ENCODE results near the gene FECH. TPM values are rescaled to one million over a fixed set of nuclear protein-coding genes. Genes with fewer than 3 reads are reported as not detected.

FECH gene
- polyA plus RNA-seq, 2 of the 4 experiments (the other 2 are of a cell fraction): 41.3 to 71.2 TPM

DNA sequence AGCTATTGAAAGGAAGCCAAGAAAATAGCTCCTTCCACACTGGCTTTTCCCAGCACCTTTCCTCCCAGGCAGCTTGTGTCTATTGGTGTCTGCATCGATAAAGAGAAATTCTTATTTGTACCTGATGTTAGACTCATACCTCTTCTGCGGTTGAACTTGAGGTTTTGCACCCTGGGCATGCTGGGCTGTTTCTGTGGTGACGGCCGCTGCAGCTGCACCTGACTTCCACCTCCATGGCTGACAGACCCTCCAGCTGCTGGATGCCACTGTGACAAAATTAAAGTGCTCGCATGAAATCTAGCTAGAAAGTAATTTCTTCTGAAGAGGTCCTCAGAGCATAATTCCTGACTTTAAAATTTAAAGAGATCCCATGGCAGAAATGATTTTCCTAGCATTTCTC, 6.6 kb downstream of the FECH start:
- CTCF ChIA-PET: interaction anchor here (0.8 kb wide), 1 partner anchor 18 kb away, joined by 3 read pairs; no protein-coding TSS in a partner anchor
- no peak for TF ChIP-seq FOSL2 (IDR thresholded peaks at IDR 0.05)
- TF ChIP-seq FOSL2 (CRISPR knock-in tag; IDR thresholded peaks at IDR 0.05): no peak
- TF ChIP-seq NR3C1 (IDR thresholded peaks at IDR 0.05): no peak
- TF ChIP-seq, protein P1, sequence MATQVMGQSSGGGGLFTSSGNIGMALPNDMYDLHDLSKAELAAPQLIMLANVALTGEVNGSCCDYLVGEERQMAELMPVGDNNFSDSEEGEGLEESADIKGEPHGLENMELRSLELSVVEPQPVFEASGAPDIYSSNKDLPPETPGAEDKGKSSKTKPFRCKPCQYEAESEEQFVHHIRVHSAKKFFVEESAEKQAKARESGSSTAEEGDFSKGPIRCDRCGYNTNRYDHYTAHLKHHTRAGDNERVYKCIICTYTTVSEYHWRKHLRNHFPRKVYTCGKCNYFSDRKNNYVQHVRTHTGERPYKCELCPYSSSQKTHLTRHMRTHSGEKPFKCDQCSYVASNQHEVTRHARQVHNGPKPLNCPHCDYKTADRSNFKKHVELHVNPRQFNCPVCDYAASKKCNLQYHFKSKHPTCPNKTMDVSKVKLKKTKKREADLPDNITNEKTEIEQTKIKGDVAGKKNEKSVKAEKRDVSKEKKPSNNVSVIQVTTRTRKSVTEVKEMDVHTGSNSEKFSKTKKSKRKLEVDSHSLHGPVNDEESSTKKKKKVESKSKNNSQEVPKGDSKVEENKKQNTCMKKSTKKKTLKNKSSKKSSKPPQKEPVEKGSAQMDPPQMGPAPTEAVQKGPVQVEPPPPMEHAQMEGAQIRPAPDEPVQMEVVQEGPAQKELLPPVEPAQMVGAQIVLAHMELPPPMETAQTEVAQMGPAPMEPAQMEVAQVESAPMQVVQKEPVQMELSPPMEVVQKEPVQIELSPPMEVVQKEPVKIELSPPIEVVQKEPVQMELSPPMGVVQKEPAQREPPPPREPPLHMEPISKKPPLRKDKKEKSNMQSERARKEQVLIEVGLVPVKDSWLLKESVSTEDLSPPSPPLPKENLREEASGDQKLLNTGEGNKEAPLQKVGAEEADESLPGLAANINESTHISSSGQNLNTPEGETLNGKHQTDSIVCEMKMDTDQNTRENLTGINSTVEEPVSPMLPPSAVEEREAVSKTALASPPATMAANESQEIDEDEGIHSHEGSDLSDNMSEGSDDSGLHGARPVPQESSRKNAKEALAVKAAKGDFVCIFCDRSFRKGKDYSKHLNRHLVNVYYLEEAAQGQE (IDR thresholded peaks at IDR 0.05): no peak
- no peak for TF ChIP-seq JUN (IDR thresholded peaks at IDR 0.05)
- no peak for TF ChIP-seq HOXB5 (CRISPR knock-in tag; IDR thresholded peaks at IDR 0.05)
- TF ChIP-seq CHD4 (IDR thresholded peaks at IDR 0.05; ENCODE audit: borderline replicate concordance): no peak
- TF ChIP-seq EP300 (IDR thresholded peaks at IDR 0.05): no peak
- TF ChIP-seq RCOR1 (IDR thresholded peaks at IDR 0.05; ENCODE audit: low read depth, low read length): no peak
- TF ChIP-seq, protein P2, sequence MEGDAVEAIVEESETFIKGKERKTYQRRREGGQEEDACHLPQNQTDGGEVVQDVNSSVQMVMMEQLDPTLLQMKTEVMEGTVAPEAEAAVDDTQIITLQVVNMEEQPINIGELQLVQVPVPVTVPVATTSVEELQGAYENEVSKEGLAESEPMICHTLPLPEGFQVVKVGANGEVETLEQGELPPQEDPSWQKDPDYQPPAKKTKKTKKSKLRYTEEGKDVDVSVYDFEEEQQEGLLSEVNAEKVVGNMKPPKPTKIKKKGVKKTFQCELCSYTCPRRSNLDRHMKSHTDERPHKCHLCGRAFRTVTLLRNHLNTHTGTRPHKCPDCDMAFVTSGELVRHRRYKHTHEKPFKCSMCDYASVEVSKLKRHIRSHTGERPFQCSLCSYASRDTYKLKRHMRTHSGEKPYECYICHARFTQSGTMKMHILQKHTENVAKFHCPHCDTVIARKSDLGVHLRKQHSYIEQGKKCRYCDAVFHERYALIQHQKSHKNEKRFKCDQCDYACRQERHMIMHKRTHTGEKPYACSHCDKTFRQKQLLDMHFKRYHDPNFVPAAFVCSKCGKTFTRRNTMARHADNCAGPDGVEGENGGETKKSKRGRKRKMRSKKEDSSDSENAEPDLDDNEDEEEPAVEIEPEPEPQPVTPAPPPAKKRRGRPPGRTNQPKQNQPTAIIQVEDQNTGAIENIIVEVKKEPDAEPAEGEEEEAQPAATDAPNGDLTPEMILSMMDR (IDR thresholded peaks at IDR 0.05): no peak
- TF ChIP-seq MYC (IDR thresholded peaks at IDR 0.05; ENCODE audit: borderline replicate concordance, low read length): no peak
- TF ChIP-seq HEYL (CRISPR knock-in tag; IDR thresholded peaks at IDR 0.05): no peak
- TF ChIP-seq, protein P3, sequence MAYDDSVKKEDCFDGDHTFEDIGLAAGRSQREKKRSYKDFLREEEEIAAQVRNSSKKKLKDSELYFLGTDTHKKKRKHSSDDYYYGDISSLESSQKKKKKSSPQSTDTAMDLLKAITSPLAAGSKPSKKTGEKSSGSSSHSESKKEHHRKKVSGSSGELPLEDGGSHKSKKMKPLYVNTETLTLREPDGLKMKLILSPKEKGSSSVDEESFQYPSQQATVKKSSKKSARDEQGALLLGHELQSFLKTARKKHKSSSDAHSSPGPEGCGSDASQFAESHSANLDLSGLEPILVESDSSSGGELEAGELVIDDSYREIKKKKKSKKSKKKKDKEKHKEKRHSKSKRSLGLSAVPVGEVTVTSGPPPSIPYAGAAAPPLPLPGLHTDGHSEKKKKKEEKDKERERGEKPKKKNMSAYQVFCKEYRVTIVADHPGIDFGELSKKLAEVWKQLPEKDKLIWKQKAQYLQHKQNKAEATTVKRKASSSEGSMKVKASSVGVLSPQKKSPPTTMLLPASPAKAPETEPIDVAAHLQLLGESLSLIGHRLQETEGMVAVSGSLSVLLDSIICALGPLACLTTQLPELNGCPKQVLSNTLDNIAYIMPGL (CRISPR knock-in tag; IDR thresholded peaks at IDR 0.05; ENCODE audit: borderline replicate concordance): no peak
- H3K9me3 ChIP-seq: no peaks in the 10 kb centered on the region
- DNase-seq (ENCODE audit: low read depth in 1 of 2, low spot score in 1 of 2) (no peak), FAIRE-seq (no peak), ATAC-seq (no peak)
- 96% methylated on average over 5 of the region's 5 CpGs for WGBS (ENCODE audit: missing lambda C conversion rate)
- H3K4me2 ChIP-seq: no peak overlapping the region
- peaks cover 5% of the 10 kb centered on the region; the same call in 2 of the 3 replicates for H3K4me1 ChIP-seq
- POLR2A ChIA-PET: no interaction called here
- H3K27ac ChIP-seq: no peak overlapping the region
- no peak overlapping the region for H3K4me3 ChIP-seq

DNA sequence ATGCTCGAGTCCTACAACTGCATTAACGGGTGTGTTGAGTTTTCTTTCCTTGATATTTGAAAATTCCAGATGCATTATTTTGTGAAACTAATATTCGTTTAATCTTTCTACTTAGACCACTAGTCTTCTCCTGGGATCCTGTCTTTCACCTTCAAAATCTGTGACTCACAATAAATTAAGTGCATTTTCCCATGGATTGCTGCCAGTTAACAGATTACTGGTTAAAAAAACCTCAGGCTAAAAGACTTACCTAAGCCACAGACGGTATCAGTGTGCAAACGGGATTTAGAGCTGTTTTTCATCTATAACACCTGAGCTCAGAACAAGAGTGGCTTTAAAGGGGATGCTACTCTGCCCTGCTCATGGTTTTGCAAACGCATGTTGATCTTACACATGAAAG, 10.2 kb downstream of the FECH start:
- CTCF ChIA-PET: interaction anchor here (1.4 kb wide), 1 partner anchor 14 kb away, joined by 4 read pairs; no protein-coding TSS in a partner anchor
- POLR2A ChIA-PET: no interaction called here
- Histone ChIP-seq H3K9me3 (no peaks in the 10 kb centered on the region), H3K4me2 (no peak overlapping the region), H3K4me3 (no peak overlapping the region), H3K27ac (no peak overlapping the region), H3K4me1 (no peaks in the 10 kb centered on the region)
- FAIRE-seq (no peak), DNase-seq (ENCODE audit: low read depth in 1 of 2, low spot score in 1 of 2) (no peak), ATAC-seq (no peak)
- 85% methylated on average over 6 of the region's 6 CpGs for WGBS (ENCODE audit: missing lambda C conversion rate)
- TF ChIP-seq NPAS2 (CRISPR knock-in tag; IDR thresholded peaks at IDR 0.05; ENCODE audit: borderline replicate concordance) (no peak), RFX5 (IDR thresholded peaks at IDR 0.05) (no peak), JUNB (IDR thresholded peaks at IDR 0.05) (no peak), FOXS1 (CRISPR knock-in tag; IDR thresholded peaks at IDR 0.05) (no peak), CBX8 (IDR thresholded peaks at IDR 0.05) (no peak), HOXB13 (CRISPR knock-in tag; IDR thresholded peaks at IDR 0.05; ENCODE audit: low read depth) (no peak), CHD4 (IDR thresholded peaks at IDR 0.05; ENCODE audit: borderline replicate concordance) (no peak), MAFK (IDR thresholded peaks at IDR 0.05; ENCODE audit: partially characterized antibody) (no peak), RARB (CRISPR knock-in tag; IDR thresholded peaks at IDR 0.05) (no peak), ZNF302 (CRISPR knock-in tag; IDR thresholded peaks at IDR 0.05) (no peak), HOXA7 (CRISPR knock-in tag; IDR thresholded peaks at IDR 0.05) (no peak), FOSB (CRISPR knock-in tag; IDR thresholded peaks at IDR 0.05) (no peak), PHF8 (IDR thresholded peaks at IDR 0.05; ENCODE audit: borderline replicate concordance, low read depth) (no peak)
- TF ChIP-seq, protein P1 (IDR thresholded peaks at IDR 0.05): no peak
- TF ChIP-seq, protein P2 (IDR thresholded peaks at IDR 0.05): no peak

Data from A549 (cell line).